ENCODE results near the gene TNFRSF18.
"Not testable (repeated sequence)": the region's sequence is repeated elsewhere in the genome, so short reads cannot be mapped to it uniquely, and the experiment has no call there.

TNFRSF18 gene

DNA sequence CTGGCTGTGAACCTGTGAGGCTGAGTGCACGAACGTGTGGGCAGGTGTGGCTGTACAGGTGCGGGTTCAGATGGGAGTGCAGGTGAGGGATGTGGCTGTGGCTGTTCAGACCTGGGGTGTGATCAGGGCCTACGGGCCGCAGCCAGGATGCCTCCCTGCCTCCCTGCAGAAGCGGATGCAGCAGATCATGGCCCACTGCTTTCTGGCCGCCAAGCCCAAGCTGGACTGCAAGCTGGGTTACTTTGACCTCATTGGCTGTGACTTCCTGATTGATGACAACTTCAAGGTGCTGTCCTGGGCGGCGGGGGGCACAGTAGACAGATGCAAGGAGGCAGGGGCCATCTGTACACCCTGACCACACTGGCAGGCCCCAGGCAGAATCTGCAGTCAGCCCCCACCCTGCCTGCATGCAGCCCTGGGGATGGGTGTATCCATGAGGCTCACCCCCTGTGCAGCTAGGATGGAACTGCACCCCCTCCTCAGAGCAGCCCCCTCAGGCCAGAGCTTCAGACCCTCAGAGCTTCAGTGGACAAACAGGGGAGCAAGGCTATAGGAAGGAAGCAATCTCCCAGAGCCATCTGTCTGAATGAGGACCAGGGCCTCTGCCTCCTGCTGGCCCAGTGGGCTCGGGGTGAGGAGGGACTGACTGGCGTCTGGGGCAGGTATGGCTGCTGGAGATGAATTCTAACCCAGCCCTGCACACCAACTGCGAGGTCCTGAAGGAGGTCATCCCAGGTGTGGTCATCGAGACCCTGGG is 9.8 kb downstream of the TNFRSF18 start:
- DNase-seq: no peak

DNA sequence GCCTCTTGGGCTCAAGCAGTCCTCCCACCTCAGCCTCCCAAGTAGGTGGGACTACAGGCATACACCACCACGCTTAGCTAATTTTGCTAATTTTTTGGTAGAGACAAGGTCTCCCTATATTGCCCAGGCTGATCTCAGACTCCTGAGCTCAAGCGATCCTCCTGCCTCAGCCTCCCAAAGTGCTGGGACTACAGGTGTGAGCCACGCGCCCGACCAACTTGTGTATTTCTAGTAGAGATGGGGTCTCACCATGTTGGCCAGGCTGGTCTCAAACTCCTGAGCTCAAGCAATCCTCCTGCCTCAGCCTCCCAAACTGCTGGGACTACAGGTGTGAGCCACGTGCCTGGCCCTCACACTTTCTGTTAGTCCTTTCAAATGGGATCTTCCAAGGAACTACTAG is 10.7 kb downstream of the TNFRSF18 start:
- DNase-seq: not testable (repeated sequence)

DNA sequence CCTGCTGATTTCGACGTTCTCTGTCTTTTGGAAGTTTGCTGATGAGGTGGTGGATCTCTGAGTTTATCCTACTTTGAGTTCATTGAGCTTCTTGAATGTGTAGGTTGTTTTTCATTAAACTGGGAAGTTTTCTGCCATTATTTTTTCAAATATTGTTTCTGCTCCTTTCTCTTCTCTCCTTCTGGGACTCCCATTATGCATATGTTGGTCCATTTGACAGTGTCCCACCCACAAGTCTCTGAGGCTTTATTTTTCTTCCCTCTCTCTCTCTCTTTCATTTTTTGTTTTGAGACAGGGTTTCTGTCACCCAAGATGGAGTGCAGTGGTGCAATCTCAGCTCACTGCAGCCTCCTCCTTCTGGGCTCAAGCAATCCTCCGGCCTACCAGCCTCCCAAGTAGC is 11.7 kb downstream of the TNFRSF18 start:
- DNase-seq: no peak

DNA sequence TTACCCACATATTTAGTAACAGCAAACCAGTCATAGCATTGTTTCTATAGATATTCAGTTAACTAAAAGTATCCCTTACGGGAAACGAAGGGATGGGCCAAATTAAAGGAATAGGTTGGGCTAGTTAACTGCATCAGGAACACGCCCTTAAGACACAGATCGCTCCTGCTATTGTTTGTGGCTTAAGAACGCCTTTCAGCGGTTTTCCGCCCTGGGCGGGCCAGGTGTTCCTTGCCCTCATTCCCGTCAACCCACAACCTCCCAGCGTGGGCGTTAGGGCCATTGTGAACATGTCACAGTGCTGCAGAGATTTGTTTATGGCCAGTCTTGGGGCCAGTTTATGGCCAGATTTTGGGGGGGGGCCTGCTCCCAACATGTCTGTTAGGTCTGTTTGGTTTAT is 14.7 kb downstream of the TNFRSF18 start:
- DNase-seq: no peak

DNA sequence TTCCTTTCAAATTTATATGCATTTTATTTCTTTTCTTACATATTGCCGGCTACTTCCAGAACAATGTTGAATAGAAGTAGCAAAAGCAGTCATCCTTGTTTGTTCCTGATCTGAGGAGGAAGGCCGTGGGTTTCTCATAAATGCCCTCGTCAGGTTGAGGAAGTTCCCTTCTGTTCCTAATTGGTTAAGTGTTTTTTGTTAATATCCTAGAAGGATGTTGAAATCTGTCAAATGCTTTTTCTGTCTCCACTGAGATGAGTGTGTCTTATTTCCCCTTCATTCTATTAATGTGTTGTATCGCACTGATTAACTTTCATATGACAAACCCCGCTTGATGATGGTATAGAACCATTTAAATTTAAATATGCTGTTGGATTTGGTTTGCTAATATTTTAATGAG is 17.3 kb downstream of the TNFRSF18 start:
- no peak for DNase-seq

DNA sequence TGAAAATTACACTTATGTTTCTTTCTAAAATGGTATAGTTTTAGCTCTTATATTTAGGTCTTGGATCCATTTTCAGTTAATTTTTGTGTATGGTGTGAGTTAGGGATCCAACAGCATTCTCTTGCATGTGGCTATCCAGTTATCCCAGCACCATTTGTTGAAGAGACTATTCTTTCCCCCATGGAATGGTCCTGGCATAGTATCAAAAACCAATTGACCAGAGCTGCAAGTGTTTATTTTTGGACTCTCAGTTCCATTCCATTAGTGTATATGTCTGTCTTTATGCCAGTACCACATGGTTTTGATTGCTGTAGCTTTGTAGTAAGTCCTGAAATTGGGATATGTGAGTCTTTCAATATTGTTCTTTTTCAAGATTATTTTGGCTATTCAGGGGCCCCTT is 18.5 kb downstream of the TNFRSF18 start:
- DNase-seq: no peak

DNA sequence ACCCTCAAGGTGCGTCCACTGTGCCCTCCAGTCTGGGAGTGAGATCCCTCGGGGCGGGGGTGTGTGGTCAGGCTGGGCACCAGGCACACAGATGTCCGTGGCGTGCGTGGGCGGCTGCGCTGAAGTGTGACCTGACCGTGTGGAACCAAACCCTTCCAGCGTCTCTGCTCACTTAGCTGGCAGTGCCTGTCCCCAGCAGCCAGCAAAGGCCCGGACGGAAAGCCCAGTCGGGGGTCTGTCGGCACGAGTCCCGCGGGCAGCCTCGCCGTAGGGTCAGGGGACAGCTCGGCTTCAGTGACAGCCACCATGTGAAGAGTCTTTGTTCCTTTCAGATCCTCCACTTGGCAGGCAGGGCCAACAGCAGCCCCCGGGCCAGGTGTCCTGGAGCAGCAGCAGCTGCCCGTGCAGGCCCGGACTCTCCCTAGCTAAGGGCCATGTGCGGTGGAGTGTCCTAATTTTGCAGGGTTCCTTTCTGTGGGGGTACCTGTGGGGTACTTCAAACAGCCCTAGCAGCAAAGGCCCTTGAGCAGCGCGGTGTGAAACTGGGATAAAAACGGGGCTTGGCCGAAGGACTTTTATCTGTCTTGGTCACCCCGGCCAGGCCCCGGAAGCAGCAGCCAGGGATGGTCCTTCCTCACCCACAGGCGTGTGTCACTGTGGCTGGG is 21.2 kb downstream of the TNFRSF18 start:
- DNase-seq: no peak

DNA sequence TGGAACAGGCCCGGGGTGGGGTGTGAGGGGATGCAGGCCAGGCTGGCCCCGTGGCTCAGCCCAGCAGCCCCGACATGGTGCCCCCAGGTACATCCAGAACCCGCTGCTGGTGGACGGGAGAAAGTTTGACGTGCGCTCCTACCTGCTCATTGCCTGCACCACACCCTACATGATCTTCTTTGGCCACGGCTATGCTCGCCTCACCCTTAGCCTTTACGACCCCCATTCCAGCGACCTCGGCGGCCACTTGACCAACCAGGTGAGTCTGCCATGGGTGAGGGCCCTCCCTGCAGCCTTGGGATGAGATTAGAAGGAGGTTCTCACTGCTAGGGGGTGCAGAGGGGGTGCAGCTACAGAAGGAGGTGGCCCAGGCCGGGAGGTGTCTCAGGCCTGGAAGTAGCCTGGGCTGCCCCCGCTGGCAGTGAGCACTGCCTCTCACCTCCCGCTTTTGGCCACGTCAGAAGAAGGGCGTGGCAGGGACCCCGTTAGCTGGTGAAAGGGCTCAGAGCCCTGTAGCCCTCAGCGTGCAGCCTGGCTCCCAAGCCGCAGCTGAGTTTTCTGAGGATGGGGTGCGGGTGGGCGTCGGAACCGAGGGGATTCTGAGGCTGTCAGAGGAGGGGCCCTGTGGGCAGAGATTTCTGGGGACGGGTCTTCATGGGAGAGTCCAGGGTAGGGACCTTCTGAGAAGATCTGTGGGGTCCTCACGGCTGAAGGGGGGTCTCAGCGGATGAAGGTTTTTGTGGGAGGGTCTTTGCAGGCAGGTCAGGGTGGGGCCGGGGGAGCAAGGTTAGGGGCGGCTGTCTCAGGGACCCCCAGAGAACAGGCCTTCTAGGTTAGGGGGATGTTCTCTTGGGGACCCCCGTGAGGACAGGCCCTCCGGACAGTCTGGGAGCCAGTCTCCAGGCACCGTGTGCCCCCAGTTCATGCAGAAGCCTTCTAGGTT is 22.3 kb downstream of the TNFRSF18 start:
- no peak for DNase-seq

DNA sequence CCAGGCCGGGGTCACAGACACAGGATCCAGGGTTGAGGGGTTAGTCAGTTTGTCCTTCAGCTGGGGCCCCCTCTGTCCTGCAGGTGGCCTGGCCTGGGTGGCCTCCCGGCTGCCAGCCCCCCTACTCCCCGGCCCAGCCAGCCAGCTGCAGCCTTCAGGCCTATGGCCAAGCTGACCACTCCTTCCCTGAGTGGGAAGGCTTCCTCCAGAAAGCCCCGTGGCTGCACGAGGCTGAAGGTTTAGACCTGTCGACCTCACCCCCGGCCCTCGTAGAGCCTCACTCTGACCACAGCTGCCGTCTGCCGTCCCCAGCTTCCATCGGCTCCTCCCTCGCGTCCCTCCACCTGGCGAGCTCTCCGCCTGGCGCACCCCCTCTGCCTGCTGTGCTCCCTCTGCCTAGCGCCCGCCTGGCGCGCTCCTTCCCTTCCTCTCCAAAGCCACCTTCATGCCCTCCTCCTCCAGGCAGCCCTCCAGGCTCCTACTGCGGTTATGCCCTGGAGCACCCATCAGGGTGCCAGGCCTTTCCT is 23.1 kb downstream of the TNFRSF18 start:
- DNase-seq: no peak

DNA sequence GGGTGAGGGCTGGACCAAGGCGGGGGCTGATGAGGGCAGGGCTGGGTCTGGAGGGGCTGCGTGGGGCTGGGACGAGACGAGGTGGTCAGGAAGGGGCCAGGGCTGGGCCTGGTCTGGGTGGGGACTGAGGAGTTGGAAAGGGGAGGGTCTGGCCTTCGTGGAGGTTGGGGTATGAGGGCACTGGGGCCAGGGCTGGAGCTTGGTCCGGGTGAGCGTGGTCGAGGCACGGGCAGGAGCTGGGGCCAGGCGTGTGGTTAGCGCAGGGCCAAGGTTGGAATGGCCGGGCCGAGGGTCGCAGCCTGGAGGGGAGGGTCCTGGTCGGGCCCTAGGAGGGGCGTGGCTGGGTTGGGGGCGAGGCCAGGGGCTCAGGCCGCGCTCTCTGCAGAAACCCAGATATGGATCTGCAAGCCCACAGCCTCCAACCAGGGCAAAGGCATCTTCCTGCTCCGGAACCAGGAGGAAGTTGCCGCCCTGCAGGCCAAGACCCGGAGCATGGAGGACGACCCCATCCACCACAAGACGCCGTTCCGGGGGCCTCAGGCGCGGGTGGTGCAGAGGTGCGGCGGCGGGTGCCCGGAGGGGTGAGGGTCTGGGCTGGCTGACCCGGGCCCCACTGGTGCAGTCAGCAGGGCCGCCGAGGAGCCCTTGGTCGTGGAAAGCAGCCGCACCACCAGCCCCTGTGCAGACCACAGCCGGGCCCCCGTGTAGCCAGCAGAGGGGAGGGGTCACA is 23.7 kb downstream of the TNFRSF18 start:
- no peak for DNase-seq

DNA sequence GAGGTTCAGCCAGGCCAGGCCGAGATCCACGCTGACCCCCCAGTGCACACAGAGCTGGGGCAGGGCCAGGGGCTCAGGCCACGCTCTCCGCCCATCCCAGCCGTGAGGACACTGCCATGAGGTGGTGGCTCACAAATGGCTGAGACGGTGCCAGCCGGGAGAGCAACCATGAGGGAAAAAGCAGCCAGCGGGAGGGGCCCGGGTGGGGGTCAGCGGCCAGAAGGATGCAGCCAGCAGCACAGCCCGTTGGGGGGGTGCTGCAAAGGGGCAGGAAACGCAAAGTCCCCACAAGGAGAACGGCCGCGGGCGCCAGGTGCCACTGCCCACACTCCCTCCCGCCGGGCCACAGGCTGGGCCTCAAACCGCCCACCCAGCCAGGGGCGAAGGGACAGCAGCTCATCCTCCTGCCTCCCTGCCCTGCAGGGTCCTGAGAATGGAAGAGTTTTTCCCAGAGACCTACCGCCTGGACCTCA is 24.4 kb downstream of the TNFRSF18 start:
- no peak for DNase-seq

DNA sequence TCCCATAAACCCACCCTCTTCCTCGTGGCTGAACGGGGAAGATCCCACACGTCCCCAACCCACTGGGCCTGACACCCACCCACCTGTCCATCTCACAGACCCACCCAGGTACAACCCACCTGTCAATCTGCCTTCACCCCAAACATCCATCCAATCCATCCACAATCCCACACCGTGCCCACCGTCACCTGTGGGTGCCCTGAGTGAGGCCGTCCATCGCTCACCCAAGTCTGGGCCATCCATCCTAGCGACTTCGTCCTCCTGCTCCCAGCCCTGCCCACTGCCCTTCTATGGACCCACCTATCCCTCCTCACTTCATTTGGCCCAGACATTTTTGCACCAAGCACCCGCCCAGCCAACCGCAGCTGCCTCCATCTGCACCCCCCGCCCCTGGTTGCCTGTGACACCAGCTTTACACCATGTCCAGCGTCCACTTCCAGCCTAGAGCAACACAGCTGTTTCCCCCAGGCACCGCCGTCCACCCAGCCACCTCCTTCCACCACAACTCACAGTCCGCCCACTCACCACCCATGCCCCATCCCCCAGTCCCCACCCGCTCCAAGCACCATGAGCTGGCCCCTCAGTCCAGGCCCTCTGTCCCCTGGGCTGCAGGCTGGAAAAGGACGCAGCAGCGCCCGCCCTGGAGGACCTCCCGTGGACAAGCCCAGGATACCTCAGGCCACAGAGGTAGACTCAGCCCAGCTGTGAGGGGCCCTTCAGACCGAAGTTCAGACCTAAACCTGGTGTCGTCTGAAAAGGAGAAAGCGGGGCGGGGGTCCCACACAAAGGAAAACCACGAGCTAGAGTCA is 25.1 kb downstream of the TNFRSF18 start:
- no peak for DNase-seq

DNA sequence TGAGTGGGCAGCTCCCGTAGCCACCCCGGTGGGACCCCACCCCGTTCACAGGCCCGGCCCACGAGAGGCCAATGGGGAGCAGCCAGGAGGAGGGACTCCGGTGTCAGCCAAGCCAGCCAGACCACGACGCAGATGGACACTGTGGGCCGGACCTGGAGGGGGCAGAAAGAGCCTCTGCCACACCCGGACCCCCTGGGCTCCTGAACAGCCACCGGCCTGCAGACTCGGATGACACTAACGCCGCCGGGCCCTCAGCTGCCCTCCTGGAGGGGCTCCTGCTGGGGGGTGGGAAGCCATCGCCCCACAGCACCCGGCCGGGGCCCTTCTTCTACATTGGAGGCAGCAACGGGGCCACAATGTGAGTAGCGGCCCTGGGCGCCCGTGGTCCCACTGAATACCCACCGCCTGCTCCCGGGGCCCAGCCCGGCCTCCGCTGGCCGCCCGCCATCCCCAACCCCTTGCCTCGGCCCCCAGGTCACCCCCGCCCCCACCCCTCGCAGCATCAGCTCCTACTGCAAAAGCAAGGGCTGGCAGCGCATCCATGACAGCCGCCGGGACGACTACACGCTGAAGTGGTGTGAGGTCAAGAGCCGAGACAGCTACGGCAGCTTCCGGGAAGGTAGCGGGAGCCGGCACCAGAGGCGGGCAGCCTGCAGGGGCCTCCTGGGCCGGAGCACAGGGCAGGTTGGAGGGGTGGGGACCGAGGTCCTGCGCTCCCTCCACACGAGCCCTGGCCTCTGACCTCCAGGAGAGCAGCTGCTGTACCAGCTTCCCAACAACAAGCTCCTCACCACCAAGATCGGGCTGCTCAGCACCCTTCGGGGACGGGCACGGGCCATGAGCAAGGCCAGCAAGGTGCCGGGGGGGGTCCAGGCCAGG is 26.2 kb downstream of the TNFRSF18 start:
- no peak for DNase-seq

DNA sequence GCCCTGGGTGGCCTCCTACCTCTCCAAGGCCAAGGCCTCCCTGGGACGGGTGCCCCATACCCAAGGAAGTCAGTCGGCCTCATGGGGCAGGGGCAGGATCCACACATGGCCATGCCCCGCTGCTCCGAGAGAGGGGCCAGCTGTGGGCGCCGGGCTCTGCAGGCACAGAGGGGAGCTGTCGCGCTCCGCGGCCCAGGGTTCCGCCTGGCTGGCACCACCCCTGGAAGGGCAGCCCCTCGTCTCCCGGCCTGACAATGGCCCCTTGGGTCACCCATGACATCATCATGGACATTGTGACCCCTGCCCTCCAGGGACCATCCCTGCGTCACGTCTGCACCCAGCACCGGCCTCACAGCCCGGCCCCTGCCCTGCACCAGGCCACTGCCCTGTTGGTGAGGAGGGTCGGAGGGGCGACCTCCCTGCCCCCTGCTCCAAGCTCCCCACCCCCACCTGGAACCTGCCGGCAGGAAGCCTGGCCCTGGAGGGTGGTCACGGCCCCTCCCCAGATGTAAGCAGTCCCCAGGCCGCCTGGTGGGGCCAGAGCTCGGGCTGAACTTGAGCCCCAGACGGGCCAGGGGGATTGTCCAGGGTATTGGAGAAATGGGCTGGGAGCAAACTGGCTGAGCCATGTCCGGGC is 26.9 kb downstream of the TNFRSF18 start:
- no peak for DNase-seq

DNA sequence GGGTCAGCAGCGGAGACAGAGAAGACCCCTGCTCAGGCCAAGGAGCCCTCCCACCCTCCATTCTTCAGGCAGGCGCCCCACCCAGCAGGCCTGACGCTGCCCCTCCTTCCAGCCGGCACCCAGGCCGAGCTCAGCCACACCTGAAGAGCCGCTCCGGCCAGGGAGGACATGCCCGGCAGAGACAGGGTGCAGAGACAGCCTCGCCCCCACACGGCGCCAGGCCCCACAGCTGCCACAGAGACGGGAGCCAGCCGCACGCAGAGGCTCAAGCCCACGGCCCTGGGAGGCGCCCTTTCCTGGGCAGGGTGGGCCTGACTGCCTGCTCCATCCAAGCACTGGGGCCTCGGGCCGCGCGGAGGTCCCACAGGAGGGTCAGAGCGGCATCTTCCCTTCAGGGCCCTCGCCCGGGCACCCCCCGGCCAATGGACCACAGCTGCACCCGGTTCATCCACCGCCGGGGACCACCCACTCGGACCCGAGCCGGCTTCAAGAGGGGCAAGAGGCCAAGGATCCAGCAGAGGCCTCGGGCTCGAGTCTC is 27.5 kb downstream of the TNFRSF18 start:
- no peak for DNase-seq

DNA sequence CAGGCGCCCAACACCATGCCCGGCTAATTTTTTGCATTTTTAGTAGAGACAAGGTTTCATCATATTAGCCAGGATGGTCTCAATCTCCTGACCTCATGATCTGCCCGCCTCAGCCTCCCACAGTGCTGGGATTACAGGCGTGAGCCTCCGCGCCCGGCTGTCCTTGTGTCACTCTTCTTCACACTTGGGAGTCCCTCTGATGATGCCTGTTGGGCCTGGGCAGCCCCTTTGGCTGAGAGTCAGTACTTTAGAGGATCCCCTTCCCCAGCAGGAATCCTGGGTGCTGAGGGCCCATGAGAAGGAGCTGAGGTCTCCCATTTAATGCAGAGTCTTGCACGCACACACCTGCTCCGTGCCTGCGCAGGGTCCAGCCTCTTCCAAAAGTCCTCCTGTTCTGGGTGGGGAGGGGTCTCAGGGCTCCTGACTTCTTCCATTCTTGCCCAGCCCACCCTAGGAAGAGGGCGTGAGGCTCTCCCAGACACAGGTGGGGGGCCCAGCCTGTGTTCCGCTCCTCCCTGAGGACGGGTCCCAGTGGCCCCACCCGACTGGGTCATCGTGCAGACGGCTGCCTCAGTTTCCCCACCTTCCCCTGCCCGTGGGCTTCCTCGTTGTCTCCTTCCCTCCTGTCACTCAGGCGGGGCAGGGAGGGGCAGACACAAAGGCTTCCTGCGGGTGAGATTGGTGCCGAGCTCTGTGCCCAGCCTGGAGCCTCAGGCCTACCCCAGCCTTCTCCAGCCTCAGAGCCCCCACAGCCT is 28.8 kb downstream of the TNFRSF18 start:
- no peak for DNase-seq

DNA sequence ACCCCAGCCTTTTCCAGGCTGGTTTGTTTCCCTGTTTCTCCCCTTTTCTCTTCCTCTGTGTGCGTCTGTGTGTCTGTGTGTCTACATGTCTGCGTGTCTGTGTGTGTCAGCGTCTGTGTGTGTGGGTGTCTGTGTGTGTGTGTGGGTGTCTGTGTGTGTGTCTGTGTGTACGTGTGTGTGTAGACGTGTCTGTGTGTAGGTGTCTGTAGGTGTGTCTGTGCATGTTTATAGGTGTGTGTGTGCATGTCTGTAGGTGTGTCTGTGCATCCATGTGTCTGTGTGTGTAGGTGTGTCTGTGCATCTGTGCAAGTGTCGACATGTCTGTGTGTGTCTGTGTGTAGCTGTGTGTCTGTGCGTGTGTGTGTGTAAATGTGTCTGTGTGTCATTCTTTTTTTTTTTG is 29.5 kb downstream of the TNFRSF18 start:
- DNase-seq: no peak

DNA sequence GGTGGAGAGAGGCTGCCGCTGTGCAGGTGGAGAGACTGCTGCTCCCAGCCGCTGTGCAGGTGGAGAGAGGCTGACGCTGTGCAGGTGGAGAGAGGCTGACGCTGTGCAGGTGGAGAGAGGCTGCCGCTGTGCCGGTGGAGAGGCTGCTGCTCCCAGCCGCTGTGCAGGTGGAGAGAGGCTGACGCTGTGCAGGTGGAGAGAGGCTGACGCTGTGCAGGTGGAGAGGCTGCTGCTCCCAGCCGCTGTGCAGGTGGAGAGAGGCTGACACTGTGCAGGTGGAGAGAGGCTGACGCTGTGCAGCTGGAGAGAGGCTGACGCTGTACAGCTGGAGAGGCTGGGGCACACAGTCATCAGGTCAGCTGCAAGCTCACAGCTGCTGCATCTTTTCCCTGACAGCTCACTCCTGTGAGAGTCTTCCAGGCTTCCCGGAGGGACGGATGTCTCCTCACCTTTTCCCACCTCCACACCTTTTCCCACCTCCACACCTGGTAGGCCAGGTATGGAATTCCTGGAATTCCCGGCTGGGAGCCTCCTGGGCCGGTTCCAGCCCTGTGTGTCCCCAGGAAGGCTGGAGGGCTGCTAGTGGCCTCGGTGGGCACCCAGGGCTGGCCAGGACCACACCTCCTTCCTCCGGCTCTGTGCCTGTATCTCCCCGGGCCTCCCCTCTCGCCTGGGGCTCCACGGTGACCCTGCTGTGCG is 30.2 kb downstream of the TNFRSF18 start:
- not testable (repeated sequence) for DNase-seq

Measured in activated T-cell treated with anti-CD3 and anti-CD28 coated beads, Interleukin-2, amount 50 U/mL, for 48 hours (primary cell).